Measurements from ENCODE around the gene COG8.

- TF ChIP-seq, protein P1, sequence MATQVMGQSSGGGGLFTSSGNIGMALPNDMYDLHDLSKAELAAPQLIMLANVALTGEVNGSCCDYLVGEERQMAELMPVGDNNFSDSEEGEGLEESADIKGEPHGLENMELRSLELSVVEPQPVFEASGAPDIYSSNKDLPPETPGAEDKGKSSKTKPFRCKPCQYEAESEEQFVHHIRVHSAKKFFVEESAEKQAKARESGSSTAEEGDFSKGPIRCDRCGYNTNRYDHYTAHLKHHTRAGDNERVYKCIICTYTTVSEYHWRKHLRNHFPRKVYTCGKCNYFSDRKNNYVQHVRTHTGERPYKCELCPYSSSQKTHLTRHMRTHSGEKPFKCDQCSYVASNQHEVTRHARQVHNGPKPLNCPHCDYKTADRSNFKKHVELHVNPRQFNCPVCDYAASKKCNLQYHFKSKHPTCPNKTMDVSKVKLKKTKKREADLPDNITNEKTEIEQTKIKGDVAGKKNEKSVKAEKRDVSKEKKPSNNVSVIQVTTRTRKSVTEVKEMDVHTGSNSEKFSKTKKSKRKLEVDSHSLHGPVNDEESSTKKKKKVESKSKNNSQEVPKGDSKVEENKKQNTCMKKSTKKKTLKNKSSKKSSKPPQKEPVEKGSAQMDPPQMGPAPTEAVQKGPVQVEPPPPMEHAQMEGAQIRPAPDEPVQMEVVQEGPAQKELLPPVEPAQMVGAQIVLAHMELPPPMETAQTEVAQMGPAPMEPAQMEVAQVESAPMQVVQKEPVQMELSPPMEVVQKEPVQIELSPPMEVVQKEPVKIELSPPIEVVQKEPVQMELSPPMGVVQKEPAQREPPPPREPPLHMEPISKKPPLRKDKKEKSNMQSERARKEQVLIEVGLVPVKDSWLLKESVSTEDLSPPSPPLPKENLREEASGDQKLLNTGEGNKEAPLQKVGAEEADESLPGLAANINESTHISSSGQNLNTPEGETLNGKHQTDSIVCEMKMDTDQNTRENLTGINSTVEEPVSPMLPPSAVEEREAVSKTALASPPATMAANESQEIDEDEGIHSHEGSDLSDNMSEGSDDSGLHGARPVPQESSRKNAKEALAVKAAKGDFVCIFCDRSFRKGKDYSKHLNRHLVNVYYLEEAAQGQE (IDR thresholded peaks at IDR 0.05; ENCODE audit: insufficient read depth in 1 of 2, low read depth in 2 of 2, low read length in 2 of 2) = no peak
- TF ChIP-seq SIN3A (IDR thresholded peaks at IDR 0.05; ENCODE audit: borderline replicate concordance, insufficient read depth, low read length) = no peak
- TF ChIP-seq POLR2AphosphoS5 (IDR thresholded peaks at IDR 0.05; ENCODE audit: low read depth, low read length) = no peak
- no peak for TF ChIP-seq TAF1 (IDR thresholded peaks at IDR 0.05; ENCODE audit: borderline replicate concordance, insufficient read depth, low read length)
- TF ChIP-seq FOXP2 (optimal IDR thresholded peaks at IDR 0.05; ENCODE audit: borderline replicate concordance, extremely low read depth, extremely low read length, insufficient read depth) = no peak
Measured at GRCh38 chr16:69378036-69378435, 38.7 kb upstream of the COG8 start.
